Pancreas (tissue), 10 donors: ENCODE measurements around the gene PRKCH. TPM values are rescaled to one million over a fixed set of nuclear protein-coding genes. Genes with fewer than 3 reads are reported as not detected.
"Not testable (repeated sequence)": the region's sequence is repeated elsewhere in the genome, so short reads cannot be mapped to it uniquely, and the experiment has no call there.

Experiments
- ATAC-seq, 4 donors: fragments of 200-7000 bp; cut with Tn5 transposase; one replicate each; pipeline versions ENCODE4 v1.8.0 to v1.9.1; 2020; ENCODE audit warnings: mild to moderate bottlenecking in 4 of 4, moderate library complexity in 4 of 4
- DNase-seq, 6 donors: peaks; one replicate each; pipeline ENCODE4 v3.0.0-alpha.2; 2020
- FAIRE-seq: peaks from 2 replicates; lab custom pipeline; 2012; peaks lifted over from hg19 to GRCh38; lab: Jason Lieb, UNC
- H3K27ac ChIP-seq, 4 donors: fragments of 200-600 bp; sonication (generic); 1 replicate in 3 of 4; 2 replicates in 1 of 4; pipeline versions ENCODE4 v1.5.0 to v1.8.0; 2020
- H3K27me3 ChIP-seq, 4 donors: fragments of 200-600 bp; one replicate each; pipeline ENCODE4 v1.8.0; 2021
- H3K36me3 ChIP-seq, 3 donors: fragments of 200-600 bp; sonication (generic) in 1 of 3; one replicate each; pipeline versions ENCODE4 v1.5.0 to v1.8.0; 2020 to 2021
- H3K4me1 ChIP-seq, 3 donors: fragments of 200-600 bp; one replicate each; pipeline ENCODE4 v1.8.0; 2021
- H3K4me3 ChIP-seq, 4 donors: fragments of 200-600 bp; sonication (generic) in 2 of 4; one replicate each; pipeline versions ENCODE4 v1.5.0 to v1.8.0; 2020 to 2021
- H3K9me3 ChIP-seq, 4 donors: fragments of 200-600 bp; one replicate each; pipeline ENCODE4 v1.8.0; 2021
- CTCF ChIP-seq, 4 donors: fragments of 200-600 bp; sonication (generic) in 3 of 4; IDR thresholded peaks; one replicate each; pipeline versions ENCODE4 v1.5.0 to v1.8.0; 2021; ENCODE audit warnings: antibody characterized with exemption in 4 of 4
- WGBS, 2 donors: extraction: QIAGEN DNeasy Blood & Tissue Kit; methylation state at CpG; one replicate each; pipeline ENCODE4 v1.1.7; 2013; 5-methylcytosine and 5-hydroxymethylcytosine counted together
- intact Hi-C, 3 donors: fragments of 100-400 bp; cut with DNase I; formaldehyde crosslinking; loops; one replicate each; pipeline versions ENCODE4 v1.11.1 to v1.14.2; 2022
- polyA plus RNA-seq, 2 donors: library from polyadenylated mRNA; stranded (reverse); fragments of 200-250 nt; gene quantifications; one replicate each; pipeline ENCODE4 v1.2.3, GENCODE V29; 2013
- total RNA-seq, 6 donors: library from RNA; stranded (reverse); fragmentation: NEBNext Ultra II Directional in 4 of 6; extraction: Animal tissue kit (Norgen Biotek cat#: 25700) in 4 of 6; gene quantifications; one replicate each; pipeline versions ENCODE4 v1.2.1 to v1.2.4, GENCODE V29; 2021 to 2023
- donor health status: healthy with polysubstance abuse.
- donor health status: DM: no; HTN: no; CAD: no; lungs with moderate emphysema.
- donor health status: DM: no; HTN: no; CAD: no.
- donor health status: control.
- donor health status: control.
- donor health status: Bipolar disorder and iron deficiency.
- donor health status: DM: yes; HTN: yes; CAD: no.
- donor health status: DM: no; HTN: no; CAD: no.
- donor health status: DM: no; HTN: no; CAD: no.
- donor health status: DM: yes; HTN: yes; CAD: no.

PRKCH gene
- total and polyA plus RNA-seq, 8 donors, result 3.6 to 16.9 (median 8.9) TPM

GRCh38 chr14:61298824-61299223, 22.6 kb upstream of the PRKCH start:
- DNase-seq (no peak), ATAC-seq (no peak), FAIRE-seq (no peak)
- Histone ChIP-seq H3K27me3 (no peaks in the 10 kb centered on the region), H3K9me3 (no peaks in the 10 kb centered on the region), H3K4me1 (peaks cover 0 to 6% (median 0%) of the 10 kb centered on the region in 3 donors), H3K36me3 (no peaks in the 10 kb centered on the region), H3K27ac (no peak overlapping the region), H3K4me3 (no peak overlapping the region)
- 60 to 61% methylated on average over 3 of the region's 3 CpGs for WGBS, 2 donors
- TF ChIP-seq CTCF (IDR thresholded peaks at IDR 0.05), result no peak
- intact Hi-C loops, result loop anchor here in 1 of 3 donors (10.0 kb wide), 1 partner anchor 156 kb away; no protein-coding TSS in a partner anchor

- intact Hi-C loops, result no loop called here
- H3K9me3 ChIP-seq, result no peaks in the 10 kb centered on the region
- peaks cover 0 to 6% (median 0%) of the 10 kb centered on the region in 3 donors for H3K4me1 ChIP-seq
- DNase-seq (no peak), FAIRE-seq (no peak), ATAC-seq (no peak)
- no peak overlapping the region for H3K4me3 ChIP-seq
- WGBS, 2 donors, result 49 to 56% methylated on average over 2 of the region's 2 CpGs
- TF ChIP-seq CTCF (IDR thresholded peaks at IDR 0.05), result no peak
- H3K27ac ChIP-seq, result no peak overlapping the region
- H3K27me3 ChIP-seq, result no peaks in the 10 kb centered on the region
- H3K36me3 ChIP-seq, result no peaks in the 10 kb centered on the region
These were observed 21.2 kb upstream of the PRKCH start for GRCh38 chr14:61300209-61300608.

- 89 to 93% methylated on average over 7 of the region's 7 CpGs for whole genome bisulfite sequencing, 2 donors
- Histone ChIP-seq H3K4me1 (peaks cover 0 to 6% (median 0%) of the 10 kb centered on the region in 3 donors), H3K27ac (no peak overlapping the region), H3K9me3 (no peaks in the 10 kb centered on the region), H3K36me3 (no peaks in the 10 kb centered on the region), H3K27me3 (no peaks in the 10 kb centered on the region), H3K4me3 (no peak overlapping the region)
- no peak for ATAC-seq
- TF ChIP-seq CTCF (IDR thresholded peaks at IDR 0.05), result no peak
- DNase-seq, result no peak
- no peak for FAIRE-seq
- intact Hi-C loops, result no loop called here
These were observed 20.6 kb upstream of the PRKCH start for GRCh38 chr14:61300754-61301153.

GRCh38 chr14:61304688-61305087, 16.7 kb upstream of the PRKCH start:
- TF ChIP-seq CTCF (IDR thresholded peaks at IDR 0.05), result no peak

GRCh38 chr14:61308198-61308597, 13.2 kb upstream of the PRKCH start:
- 38 to 63% methylated on average over 3 of the region's 3 CpGs for WGBS, 2 donors
- no peak for DNase-seq
- H3K27ac ChIP-seq, result no peak overlapping the region
- ATAC-seq, result no peak
- no peak overlapping the region for H3K4me3 ChIP-seq
- no peak for TF ChIP-seq CTCF (IDR thresholded peaks at IDR 0.05)
- H3K36me3 ChIP-seq, result no peaks in the 10 kb centered on the region
- no peaks in the 10 kb centered on the region for H3K4me1 ChIP-seq
- H3K9me3 ChIP-seq, result no peaks in the 10 kb centered on the region
- no peaks in the 10 kb centered on the region for H3K27me3 ChIP-seq
- no peak for FAIRE-seq
- intact Hi-C loops, result no loop called here

More at GRCh38 chr14:61304688-61305087, 16.7 kb upstream of the PRKCH start:
- H3K27ac ChIP-seq, result no peak overlapping the region
- no peak for FAIRE-seq
- intact Hi-C loops, result no loop called here
- H3K27me3 ChIP-seq, result no peaks in the 10 kb centered on the region
- no peaks in the 10 kb centered on the region for H3K9me3 ChIP-seq
- H3K4me3 ChIP-seq, result no peak overlapping the region
- no peaks in the 10 kb centered on the region for H3K4me1 ChIP-seq
- no peak for DNase-seq
- no peak for ATAC-seq
- 91 to 94% methylated on average over 2 of the region's 2 CpGs for WGBS, 2 donors
- H3K36me3 ChIP-seq, result no peaks in the 10 kb centered on the region

GRCh38 chr14:61308701-61309100, 12.7 kb upstream of the PRKCH start:
- DNase-seq, H3K27ac ChIP-seq, H3K27me3 ChIP-seq, intact Hi-C loops, H3K9me3 ChIP-seq, FAIRE-seq, H3K4me1 ChIP-seq, ATAC-seq, H3K4me3 ChIP-seq, H3K36me3 ChIP-seq: not testable (repeated sequence)
- WGBS, 2 donors, result 95 to 96% methylated on average over 4 of the region's 4 CpGs
